T-helper 22 cell (primary cell): Measurements from ENCODE around the gene KCTD8.

Source experiments
- DNase-seq: peaks from one replicate; pipeline ENCODE4 v3.0.0-alpha.2; 2020; ENCODE audit warnings: low read depth

Gene KCTD8

GRCh38 chr4:44448521-44449461 is at the start of gene KCTD8:
TSS of gene KCTD8 (minus strand) at chr4:44448809.
- DNase-seq: no peak

GRCh38 chr4:44494810-44495701 is 46.4 kb upstream of the KCTD8 start:
- no peak for DNase-seq

GRCh38 chr4:44493924-44494323 is 45.3 kb upstream of the KCTD8 start:
- no peak for DNase-seq

- no peak for DNase-seq
These were observed 38.7 kb upstream of the KCTD8 start for GRCh38 chr4:44487341-44487740.

- DNase-seq: no peak
These were observed 31.1 kb upstream of the KCTD8 start for GRCh38 chr4:44479731-44480130.

GRCh38 chr4:44462259-44462658 is 13.7 kb upstream of the KCTD8 start:
- DNase-seq: no peak

GRCh38 chr4:44447563-44448504 is 775 bp downstream of the KCTD8 start:
- no peak for DNase-seq

GRCh38 chr4:44446801-44447562 is 1.6 kb downstream of the KCTD8 start:
- DNase-seq: no peak

GRCh38 chr4:44446191-44446590 is 2.4 kb downstream of the KCTD8 start:
- no peak for DNase-seq

- no peak for DNase-seq
These were observed 9.9 kb downstream of the KCTD8 start for GRCh38 chr4:44438687-44439086.

- DNase-seq: no peak
These were observed 14.4 kb downstream of the KCTD8 start for GRCh38 chr4:44434247-44434646.

- DNase-seq: no peak
These were observed 22.9 kb downstream of the KCTD8 start for GRCh38 chr4:44425614-44426208.

GRCh38 chr4:44422912-44423311 is 25.7 kb downstream of the KCTD8 start:
- DNase-seq: no peak

- DNase-seq: no peak
These were observed 27.1 kb downstream of the KCTD8 start for GRCh38 chr4:44421330-44422065.

GRCh38 chr4:44415251-44415650 is 33.4 kb downstream of the KCTD8 start:
- no peak for DNase-seq

GRCh38 chr4:44368413-44369167 is 80.0 kb downstream of the KCTD8 start:
- DNase-seq: no peak

GRCh38 chr4:44354172-44354571 is 94.4 kb downstream of the KCTD8 start:
- no peak for DNase-seq

- DNase-seq: no peak
These were observed 97.5 kb downstream of the KCTD8 start for GRCh38 chr4:44351069-44351468.

- DNase-seq: no peak
These were observed 105.8 kb downstream of the KCTD8 start for GRCh38 chr4:44342800-44343199.
